Suprapubic skin (tissue), 4 donors: ENCODE results near the gene NOTCH4.

Experiments used
- EP300 ChIP-seq: sonication (generic); formaldehyde crosslinking; IDR thresholded peaks from one replicate; pipeline ENCODE4 v1.6.1; 2017; ENCODE audit warnings: antibody characterized with exemption
- POLR2A ChIP-seq, 2 donors: fragments of 450-650 bp; IDR thresholded peaks; one replicate each; pipeline ENCODE4 v1.6.1; 2017; ENCODE audit warnings: antibody characterized with exemption in 2 of 2, mild to moderate bottlenecking in 2 of 2, moderate library complexity in 2 of 2
- POLR2AphosphoS5 ChIP-seq, 3 donors: sonication (generic); formaldehyde crosslinking; IDR thresholded peaks; one replicate each; pipeline ENCODE4 v1.6.1; 2017; ENCODE audit warnings: antibody characterized with exemption in 3 of 3
- TF ChIP-seq, protein P1 (sequence below), 2 donors: fragments of 200-600 bp in 1 of 2; fragments of 450-650 bp in 1 of 2; sonication (generic) in 1 of 2; IDR thresholded peaks; one replicate each; pipeline ENCODE4 v1.5.1; 2016 to 2019; ENCODE audit warnings: antibody characterized with exemption in 2 of 2, mild to moderate bottlenecking in 1 of 2, moderate library complexity in 1 of 2

DNA sequence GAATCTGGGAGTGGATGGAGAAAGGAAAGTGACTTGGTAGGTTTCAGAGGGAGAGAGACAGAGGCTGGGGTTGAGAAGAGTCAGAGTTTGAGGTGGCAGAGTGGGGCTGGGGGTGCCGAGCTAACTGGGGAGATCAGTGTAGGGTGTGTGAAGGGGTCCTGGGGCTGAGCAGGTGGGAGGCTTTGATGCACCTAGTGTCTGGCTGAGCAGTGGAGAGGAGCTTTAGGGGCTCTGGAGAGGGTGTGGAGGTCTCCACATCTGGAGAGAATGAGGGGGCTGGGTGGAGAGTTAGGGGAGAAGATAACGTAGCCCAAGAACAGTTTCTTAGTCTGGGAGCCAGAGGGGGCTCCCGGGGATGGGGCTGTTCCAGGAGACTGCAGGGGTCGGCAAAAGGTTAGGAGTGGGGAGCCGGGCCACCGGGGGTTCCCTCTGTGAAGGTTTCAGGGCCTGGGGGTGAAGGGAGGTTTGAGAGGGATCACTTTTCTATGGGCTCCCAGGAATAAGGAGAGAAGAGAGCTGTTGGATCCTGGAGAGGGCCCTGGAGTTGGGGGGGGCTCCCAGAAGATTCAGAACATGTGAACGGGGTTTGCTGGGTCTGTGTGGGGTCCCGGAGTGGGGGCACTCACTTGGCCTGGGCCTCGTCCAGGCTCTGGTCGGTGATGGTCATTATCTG, 34.7 kb downstream of the NOTCH4 start:
- TF ChIP-seq, protein P1, sequence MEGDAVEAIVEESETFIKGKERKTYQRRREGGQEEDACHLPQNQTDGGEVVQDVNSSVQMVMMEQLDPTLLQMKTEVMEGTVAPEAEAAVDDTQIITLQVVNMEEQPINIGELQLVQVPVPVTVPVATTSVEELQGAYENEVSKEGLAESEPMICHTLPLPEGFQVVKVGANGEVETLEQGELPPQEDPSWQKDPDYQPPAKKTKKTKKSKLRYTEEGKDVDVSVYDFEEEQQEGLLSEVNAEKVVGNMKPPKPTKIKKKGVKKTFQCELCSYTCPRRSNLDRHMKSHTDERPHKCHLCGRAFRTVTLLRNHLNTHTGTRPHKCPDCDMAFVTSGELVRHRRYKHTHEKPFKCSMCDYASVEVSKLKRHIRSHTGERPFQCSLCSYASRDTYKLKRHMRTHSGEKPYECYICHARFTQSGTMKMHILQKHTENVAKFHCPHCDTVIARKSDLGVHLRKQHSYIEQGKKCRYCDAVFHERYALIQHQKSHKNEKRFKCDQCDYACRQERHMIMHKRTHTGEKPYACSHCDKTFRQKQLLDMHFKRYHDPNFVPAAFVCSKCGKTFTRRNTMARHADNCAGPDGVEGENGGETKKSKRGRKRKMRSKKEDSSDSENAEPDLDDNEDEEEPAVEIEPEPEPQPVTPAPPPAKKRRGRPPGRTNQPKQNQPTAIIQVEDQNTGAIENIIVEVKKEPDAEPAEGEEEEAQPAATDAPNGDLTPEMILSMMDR (IDR thresholded peaks at IDR 0.05): no peak
- no peak for TF ChIP-seq POLR2AphosphoS5 (IDR thresholded peaks at IDR 0.05)
- TF ChIP-seq EP300: no peak
- no peak for TF ChIP-seq POLR2A (IDR thresholded peaks at IDR 0.05)
